ENCODE results near the gene HSPB6.
A peak's percentile ranks its signal among the peaks of the same experiment; 100 is the strongest.

The HSPB6 gene

DNA sequence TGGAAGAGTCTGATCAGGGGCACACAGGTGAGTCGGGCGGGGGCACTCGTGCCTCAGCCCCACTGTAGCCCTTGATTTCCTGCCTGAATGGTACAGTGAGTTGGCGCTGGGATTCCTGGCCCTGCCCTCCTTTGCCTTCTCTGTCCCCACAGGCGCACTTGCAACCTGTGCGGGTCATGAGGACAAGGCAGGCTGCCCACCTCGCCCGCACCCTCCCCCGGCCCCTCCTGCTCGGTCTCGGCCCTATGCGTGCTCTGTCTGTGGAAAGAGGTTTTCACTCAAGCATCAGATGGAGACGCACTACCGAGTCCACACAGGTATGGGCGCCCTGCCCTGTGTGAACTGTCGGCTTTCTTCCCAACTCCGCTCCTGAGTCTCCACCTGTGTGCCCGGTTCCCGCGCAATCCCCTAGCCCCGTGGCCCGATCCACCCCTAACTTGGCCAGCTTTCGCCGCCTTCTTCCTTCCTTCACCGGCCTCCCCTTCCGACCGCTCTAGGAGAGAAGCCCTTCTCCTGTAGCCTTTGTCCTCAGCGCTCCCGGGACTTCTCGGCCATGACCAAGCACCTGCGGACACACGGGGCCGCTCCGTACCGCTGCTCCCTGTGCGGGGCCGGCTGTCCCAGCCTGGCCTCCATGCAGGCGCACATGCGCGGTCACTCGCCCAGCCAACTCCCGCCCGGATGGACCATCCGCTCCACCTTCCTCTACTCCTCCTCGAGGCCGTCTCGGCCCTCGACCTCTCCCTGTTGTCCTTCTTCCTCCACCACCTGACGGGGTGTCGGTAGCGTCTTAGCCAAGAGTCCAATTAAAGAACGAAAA is 40.6 kb downstream of the HSPB6 start:
- H3K27me3 ChIP-seq (ENCODE audit: insufficient read depth, poor library complexity, severe bottlenecking), result no peaks in the 10 kb centered on the region
- TF ChIP-seq GABPA (IDR thresholded peaks at IDR 0.05; ENCODE audit: low read depth) (no peak), POLR2AphosphoS5 (IDR thresholded peaks at IDR 0.05; ENCODE audit: low read depth) (no peak), SPI1 (IDR thresholded peaks at IDR 0.05; ENCODE audit: borderline replicate concordance, low read depth) (no peak)
- TF ChIP-seq, protein P1, sequence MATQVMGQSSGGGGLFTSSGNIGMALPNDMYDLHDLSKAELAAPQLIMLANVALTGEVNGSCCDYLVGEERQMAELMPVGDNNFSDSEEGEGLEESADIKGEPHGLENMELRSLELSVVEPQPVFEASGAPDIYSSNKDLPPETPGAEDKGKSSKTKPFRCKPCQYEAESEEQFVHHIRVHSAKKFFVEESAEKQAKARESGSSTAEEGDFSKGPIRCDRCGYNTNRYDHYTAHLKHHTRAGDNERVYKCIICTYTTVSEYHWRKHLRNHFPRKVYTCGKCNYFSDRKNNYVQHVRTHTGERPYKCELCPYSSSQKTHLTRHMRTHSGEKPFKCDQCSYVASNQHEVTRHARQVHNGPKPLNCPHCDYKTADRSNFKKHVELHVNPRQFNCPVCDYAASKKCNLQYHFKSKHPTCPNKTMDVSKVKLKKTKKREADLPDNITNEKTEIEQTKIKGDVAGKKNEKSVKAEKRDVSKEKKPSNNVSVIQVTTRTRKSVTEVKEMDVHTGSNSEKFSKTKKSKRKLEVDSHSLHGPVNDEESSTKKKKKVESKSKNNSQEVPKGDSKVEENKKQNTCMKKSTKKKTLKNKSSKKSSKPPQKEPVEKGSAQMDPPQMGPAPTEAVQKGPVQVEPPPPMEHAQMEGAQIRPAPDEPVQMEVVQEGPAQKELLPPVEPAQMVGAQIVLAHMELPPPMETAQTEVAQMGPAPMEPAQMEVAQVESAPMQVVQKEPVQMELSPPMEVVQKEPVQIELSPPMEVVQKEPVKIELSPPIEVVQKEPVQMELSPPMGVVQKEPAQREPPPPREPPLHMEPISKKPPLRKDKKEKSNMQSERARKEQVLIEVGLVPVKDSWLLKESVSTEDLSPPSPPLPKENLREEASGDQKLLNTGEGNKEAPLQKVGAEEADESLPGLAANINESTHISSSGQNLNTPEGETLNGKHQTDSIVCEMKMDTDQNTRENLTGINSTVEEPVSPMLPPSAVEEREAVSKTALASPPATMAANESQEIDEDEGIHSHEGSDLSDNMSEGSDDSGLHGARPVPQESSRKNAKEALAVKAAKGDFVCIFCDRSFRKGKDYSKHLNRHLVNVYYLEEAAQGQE (IDR thresholded peaks at IDR 0.05; ENCODE audit: insufficient replicate concordance, low read depth), result no peak
- TF ChIP-seq, protein P2, sequence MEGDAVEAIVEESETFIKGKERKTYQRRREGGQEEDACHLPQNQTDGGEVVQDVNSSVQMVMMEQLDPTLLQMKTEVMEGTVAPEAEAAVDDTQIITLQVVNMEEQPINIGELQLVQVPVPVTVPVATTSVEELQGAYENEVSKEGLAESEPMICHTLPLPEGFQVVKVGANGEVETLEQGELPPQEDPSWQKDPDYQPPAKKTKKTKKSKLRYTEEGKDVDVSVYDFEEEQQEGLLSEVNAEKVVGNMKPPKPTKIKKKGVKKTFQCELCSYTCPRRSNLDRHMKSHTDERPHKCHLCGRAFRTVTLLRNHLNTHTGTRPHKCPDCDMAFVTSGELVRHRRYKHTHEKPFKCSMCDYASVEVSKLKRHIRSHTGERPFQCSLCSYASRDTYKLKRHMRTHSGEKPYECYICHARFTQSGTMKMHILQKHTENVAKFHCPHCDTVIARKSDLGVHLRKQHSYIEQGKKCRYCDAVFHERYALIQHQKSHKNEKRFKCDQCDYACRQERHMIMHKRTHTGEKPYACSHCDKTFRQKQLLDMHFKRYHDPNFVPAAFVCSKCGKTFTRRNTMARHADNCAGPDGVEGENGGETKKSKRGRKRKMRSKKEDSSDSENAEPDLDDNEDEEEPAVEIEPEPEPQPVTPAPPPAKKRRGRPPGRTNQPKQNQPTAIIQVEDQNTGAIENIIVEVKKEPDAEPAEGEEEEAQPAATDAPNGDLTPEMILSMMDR (IDR thresholded peaks at IDR 0.05; ENCODE audit: insufficient read depth, low read length), result no peak
- H3K27ac ChIP-seq (replicated peaks), result peak overlapping the region; percentile 73
- DNase-seq (ENCODE audit: low read depth in 1 of 2, low spot score in 1 of 2), result no peak
- peak overlapping the region; percentile 92 for H3K4me3 ChIP-seq (replicated peaks; ENCODE audit: insufficient read depth, low read length)

DNA sequence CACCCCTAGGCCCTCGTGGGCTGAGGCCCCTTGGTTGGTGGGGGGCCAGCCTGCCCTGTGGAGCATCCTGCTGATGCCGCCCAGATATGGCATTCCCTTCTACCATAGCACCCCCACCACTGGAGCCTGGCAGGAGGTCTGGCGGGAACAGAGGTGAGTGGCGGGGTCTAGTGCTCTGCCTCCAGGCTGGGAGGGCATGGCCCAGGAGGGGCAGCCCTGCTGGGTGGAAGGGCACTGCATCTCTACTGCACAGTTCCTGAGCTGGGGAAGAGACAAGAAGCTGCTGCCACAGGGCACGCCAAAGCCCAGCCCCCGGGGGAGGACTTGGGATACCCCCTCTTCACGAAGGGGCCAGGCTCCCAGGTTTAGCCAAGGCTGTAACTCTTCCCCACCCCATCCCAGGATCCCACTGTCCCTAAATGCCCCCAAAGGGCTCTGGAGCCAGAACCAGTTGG is 41.4 kb downstream of the HSPB6 start:
- Histone ChIP-seq H3K4me3 (replicated peaks; ENCODE audit: insufficient read depth, low read length) (no peak overlapping the region), H3K27ac (replicated peaks) (no peak overlapping the region), H3K27me3 (ENCODE audit: insufficient read depth, poor library complexity, severe bottlenecking) (no peaks in the 10 kb centered on the region)
- TF ChIP-seq POLR2AphosphoS5 (IDR thresholded peaks at IDR 0.05; ENCODE audit: low read depth), result no peak
- TF ChIP-seq GABPA (IDR thresholded peaks at IDR 0.05; ENCODE audit: low read depth), result no peak
- TF ChIP-seq, protein P2 (IDR thresholded peaks at IDR 0.05; ENCODE audit: insufficient read depth, low read length), result no peak
- TF ChIP-seq, protein P1 (IDR thresholded peaks at IDR 0.05; ENCODE audit: insufficient replicate concordance, low read depth), result no peak
- TF ChIP-seq SPI1 (IDR thresholded peaks at IDR 0.05; ENCODE audit: borderline replicate concordance, low read depth), result no peak
- no peak for DNase-seq (ENCODE audit: low read depth in 1 of 2, low spot score in 1 of 2)

DNA sequence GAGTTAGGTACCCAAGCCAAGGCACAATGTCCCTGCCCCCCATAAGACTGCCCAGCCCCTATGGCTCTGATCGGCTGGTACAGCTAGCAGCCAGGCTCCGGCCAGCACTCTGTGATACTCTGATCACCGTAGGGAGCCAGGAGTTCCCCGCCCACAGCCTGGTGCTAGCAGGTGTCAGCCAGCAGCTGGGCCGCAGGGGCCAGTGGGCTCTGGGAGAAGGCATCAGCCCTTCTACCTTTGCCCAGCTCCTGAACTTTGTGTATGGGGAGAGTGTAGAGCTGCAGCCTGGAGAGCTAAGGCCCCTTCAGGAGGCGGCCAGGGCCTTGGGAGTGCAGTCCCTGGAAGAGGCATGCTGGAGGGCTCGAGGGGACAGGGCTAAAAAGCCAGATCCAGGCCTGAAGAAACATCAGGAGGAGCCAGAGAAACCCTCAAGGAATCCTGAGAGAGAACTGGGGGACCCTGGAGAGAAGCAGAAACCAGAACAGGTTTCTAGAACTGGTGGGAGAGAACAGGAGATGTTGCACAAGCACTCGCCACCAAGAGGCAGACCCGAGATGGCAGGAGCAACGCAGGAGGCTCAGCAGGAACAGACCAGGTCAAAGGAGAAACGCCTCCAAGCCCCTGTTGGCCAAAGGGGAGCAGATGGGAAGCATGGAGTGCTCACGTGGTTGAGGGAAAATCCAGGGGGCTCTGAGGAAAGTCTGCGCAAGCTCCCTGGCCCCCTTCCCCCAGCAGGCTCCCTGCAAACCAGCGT is 42.1 kb downstream of the HSPB6 start:
- Histone ChIP-seq H3K27me3 (ENCODE audit: insufficient read depth, poor library complexity, severe bottlenecking) (no peaks in the 10 kb centered on the region), H3K27ac (replicated peaks) (peak overlapping the region; percentile 20; the same call in 1 of the 2 replicates), H3K4me3 (replicated peaks; ENCODE audit: insufficient read depth, low read length) (no peak overlapping the region)
- DNase-seq (ENCODE audit: low read depth in 1 of 2, low spot score in 1 of 2), result peak in 1 of 2 experiments; percentile 59
- TF ChIP-seq, protein P1 (IDR thresholded peaks at IDR 0.05; ENCODE audit: insufficient replicate concordance, low read depth), result no peak
- TF ChIP-seq GABPA (IDR thresholded peaks at IDR 0.05; ENCODE audit: low read depth) (no peak), POLR2AphosphoS5 (IDR thresholded peaks at IDR 0.05; ENCODE audit: low read depth) (no peak), SPI1 (IDR thresholded peaks at IDR 0.05; ENCODE audit: borderline replicate concordance, low read depth) (no peak)
- TF ChIP-seq, protein P2 (IDR thresholded peaks at IDR 0.05; ENCODE audit: insufficient read depth, low read length), result no peak

Data from HL-60 (cell line).